ENCODE results near the gene PPP1R8. TPM values are rescaled to one million over a fixed set of nuclear protein-coding genes. Genes with fewer than 3 reads are reported as not detected.

Gene PPP1R8
- polyA plus RNA-seq, 1 experiment = 52.7 TPM

DNA sequence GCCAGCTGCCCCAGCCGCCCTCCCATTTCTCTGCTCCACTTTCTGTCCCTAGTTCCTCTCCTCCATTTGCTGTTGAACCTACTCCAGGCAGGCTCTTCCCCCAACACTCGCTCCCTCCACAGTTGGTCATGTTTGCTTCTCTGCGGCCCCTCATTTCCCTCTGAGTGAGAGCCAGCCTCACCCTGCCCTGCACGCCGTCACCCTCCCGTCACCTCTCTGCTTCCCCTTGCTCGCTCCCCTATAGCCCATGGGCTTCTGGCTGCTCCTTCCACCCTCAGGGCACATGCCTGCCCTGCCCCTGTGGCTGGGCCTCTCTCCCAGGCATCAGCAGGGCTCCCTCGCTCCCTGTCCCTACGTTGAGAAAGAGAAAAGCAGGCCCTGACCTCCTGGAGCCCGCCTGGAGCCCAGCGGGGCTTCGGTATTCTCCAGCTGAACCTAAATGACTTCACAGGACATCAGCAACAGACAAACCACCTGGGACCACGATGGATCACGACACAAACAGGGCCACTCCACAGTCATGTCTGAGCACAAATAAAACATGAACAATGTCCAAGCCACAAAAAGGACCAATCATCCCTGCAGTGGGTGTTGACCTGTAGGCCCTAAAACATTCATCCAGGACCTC lies 28.5 kb downstream of the PPP1R8 start:
- no peak overlapping the region for H3K4me3 ChIP-seq (ENCODE audit: low read depth, low read length)
- no peak overlapping the region for H3K27ac ChIP-seq (ENCODE audit: low read depth, low read length)
- H3K9me3 ChIP-seq (ENCODE audit: control insufficient read depth, insufficient read depth, low read length) = no peaks in the 10 kb centered on the region
- no peaks in the 10 kb centered on the region for H3K27me3 ChIP-seq (ENCODE audit: control insufficient read depth, insufficient read depth, low read length)
- DNase-seq (ENCODE audit: low read depth, low spot score) = no peak
- ChIA-PET CTCF (interaction anchor here (3.2 kb wide), 1 partner anchor 121 kb away, joined by 51 read pairs; no protein-coding TSS in a partner anchor), POLR2A (interaction anchor here (0.7 to 1.4 kb wide), 2 partner anchors 28 to 134 kb away, joined by 3 to 4 read pairs; partner anchors contain the start of gene PPP1R8)
- TF ChIP-seq CTCF (IDR thresholded peaks at IDR 0.05; ENCODE audit: low read depth, low read length) = no peak

DNA sequence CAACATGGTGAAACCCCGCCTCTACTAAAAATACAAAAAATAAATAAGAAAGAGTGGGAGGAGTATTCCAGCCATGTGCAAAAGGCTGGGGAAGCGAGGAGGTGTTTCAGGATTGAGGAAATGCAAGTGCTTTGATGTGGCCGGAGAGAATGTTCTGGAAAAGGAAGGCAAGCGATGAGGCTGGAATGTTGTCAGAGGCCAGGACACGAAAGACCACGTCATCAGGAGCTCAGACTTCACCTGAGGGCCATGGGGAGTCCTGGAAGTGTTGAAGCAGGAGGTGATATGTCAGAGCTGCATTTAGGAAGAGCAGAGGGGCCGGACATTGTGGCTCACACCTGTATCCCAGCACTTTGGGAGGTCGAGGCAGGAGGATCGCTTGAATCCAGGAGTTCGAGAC lies 30.9 kb downstream of the PPP1R8 start:
- no peak for DNase-seq (ENCODE audit: low read depth, low spot score)
- no peak for TF ChIP-seq CTCF (IDR thresholded peaks at IDR 0.05; ENCODE audit: low read depth, low read length)
- CTCF ChIA-PET = no interaction called here
- POLR2A ChIA-PET = no interaction called here
- no peak overlapping the region for H3K4me3 ChIP-seq (ENCODE audit: low read depth, low read length)
- H3K9me3 ChIP-seq (ENCODE audit: control insufficient read depth, insufficient read depth, low read length) = no peaks in the 10 kb centered on the region
- H3K27me3 ChIP-seq (ENCODE audit: control insufficient read depth, insufficient read depth, low read length) = no peaks in the 10 kb centered on the region
- no peak overlapping the region for H3K27ac ChIP-seq (ENCODE audit: low read depth, low read length)

DNA sequence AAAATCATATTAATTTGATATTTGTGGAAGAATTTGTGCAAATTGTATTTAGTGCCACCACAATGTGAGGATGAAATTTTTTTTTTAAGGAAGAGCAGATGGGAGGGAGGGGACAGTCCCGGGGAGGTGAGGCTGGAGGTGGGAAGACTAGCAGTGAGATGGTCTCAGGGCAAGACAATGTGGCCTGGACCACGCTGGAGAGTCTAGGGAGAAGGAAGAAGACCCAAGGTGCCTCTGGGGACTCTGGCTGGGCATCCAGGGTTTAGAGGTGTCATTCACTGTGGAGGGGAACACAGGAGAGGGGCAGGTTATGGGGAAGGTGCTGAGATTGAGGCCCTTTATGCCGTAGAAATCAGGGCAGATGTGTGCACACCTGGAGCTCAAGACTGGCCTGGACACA lies 31.4 kb downstream of the PPP1R8 start:
- Histone ChIP-seq H3K27ac (ENCODE audit: low read depth, low read length) (no peak overlapping the region), H3K9me3 (ENCODE audit: control insufficient read depth, insufficient read depth, low read length) (no peaks in the 10 kb centered on the region), H3K27me3 (ENCODE audit: control insufficient read depth, insufficient read depth, low read length) (no peaks in the 10 kb centered on the region), H3K4me3 (ENCODE audit: low read depth, low read length) (no peak overlapping the region)
- no peak for TF ChIP-seq CTCF (IDR thresholded peaks at IDR 0.05; ENCODE audit: low read depth, low read length)
- POLR2A ChIA-PET = no interaction called here
- CTCF ChIA-PET = no interaction called here
- no peak for DNase-seq (ENCODE audit: low read depth, low spot score)

- no peaks in the 10 kb centered on the region for H3K9me3 ChIP-seq (ENCODE audit: control insufficient read depth, insufficient read depth, low read length)
- no peak overlapping the region; the same call in 1 of the 2 replicates for H3K4me3 ChIP-seq (ENCODE audit: low read depth, low read length)
- TF ChIP-seq CTCF (IDR thresholded peaks at IDR 0.05; ENCODE audit: low read depth, low read length) = no peak
- ChIA-PET CTCF (no interaction called here), POLR2A (interaction anchor here (1.9 kb wide), 1 partner anchor 12 kb away, joined by 14 read pairs; no protein-coding TSS in a partner anchor)
- H3K27ac ChIP-seq (ENCODE audit: low read depth, low read length) = peak overlapping the region; percentile 89
- H3K27me3 ChIP-seq (ENCODE audit: control insufficient read depth, insufficient read depth, low read length) = no peaks in the 10 kb centered on the region
- peak; percentile 90 for DNase-seq (ENCODE audit: low read depth, low spot score)
These were observed 32.3 kb downstream of the PPP1R8 start for GRCh38 chr1:27862671-27863537.

DNA sequence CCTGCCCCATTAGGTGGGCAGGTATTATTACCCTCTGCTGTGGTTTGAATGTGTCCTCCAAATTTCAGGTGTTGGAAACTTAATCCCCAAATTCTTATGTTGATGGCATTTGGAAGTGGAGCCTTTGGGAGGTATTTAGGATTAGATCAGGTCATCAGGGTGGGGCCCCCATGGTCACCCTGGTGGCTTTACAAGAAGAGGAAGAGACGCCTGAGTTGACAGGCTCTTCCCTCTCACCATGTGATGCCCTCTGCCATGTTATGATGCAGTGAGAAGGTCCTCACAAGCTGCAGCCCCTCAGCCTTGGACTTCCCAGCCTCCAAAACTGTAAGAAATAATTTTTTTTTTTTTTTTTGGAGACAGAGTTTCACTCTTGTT lies 32.9 kb downstream of the PPP1R8 start:
- POLR2A ChIA-PET = interaction anchor here (1.9 kb wide), 1 partner anchor 12 kb away, joined by 14 read pairs; no protein-coding TSS in a partner anchor
- no peak for DNase-seq (ENCODE audit: low read depth, low spot score)
- CTCF ChIA-PET = no interaction called here
- no peak for TF ChIP-seq CTCF (IDR thresholded peaks at IDR 0.05; ENCODE audit: low read depth, low read length)
- Histone ChIP-seq H3K27ac (ENCODE audit: low read depth, low read length) (peak overlapping the region; percentile 89), H3K9me3 (ENCODE audit: control insufficient read depth, insufficient read depth, low read length) (no peaks in the 10 kb centered on the region), H3K27me3 (ENCODE audit: control insufficient read depth, insufficient read depth, low read length) (no peaks in the 10 kb centered on the region), H3K4me3 (ENCODE audit: low read depth, low read length) (no peak overlapping the region)

All from AG04450 (cell line).